HepG2 (cell line): Measurements from ENCODE around the gene IGF2BP3. TPM values are rescaled to one million over a fixed set of nuclear protein-coding genes. Genes with fewer than 3 reads are reported as not detected.
A peak's percentile ranks its signal among the peaks of the same experiment; 100 is the strongest.

ENCODE experiments used
- ATF7 ChIP-seq, 2 experiments: fragments of 450-650 bp in 1 of 2; sonication (generic) in 1 of 2; formaldehyde crosslinking in 1 of 2; IDR thresholded peaks; 2 replicates each; pipeline versions ENCODE4 v1.4.0 to v1.6.1; 2016 to 2020; ENCODE audit warnings: antibody characterized with exemption in 1 of 2, mild to moderate bottlenecking in 1 of 2, missing genetic modification reagents in 1 of 2
- CENPT ChIP-seq: sonication (generic); formaldehyde crosslinking; IDR thresholded peaks from 2 replicates; pipeline ENCODE4 v1.8.0; 2022; ENCODE audit warnings: low read depth, mild to moderate bottlenecking, moderate library complexity, missing genetic modification reagents
- EP300 ChIP-seq, 3 experiments: sonication (generic) in 1 of 3; formaldehyde crosslinking in 1 of 3; IDR thresholded peaks; 2 replicates each; pipeline versions ENCODE4 v1.5.1 to v1.6.1; 2011 to 2020; ENCODE audit warnings: low read depth in 2 of 3, low read length in 2 of 3, borderline replicate concordance in 1 of 3, improper control_type of control experiment in 1 of 3, mild to moderate bottlenecking in 1 of 3, missing genetic modification reagents in 1 of 3, moderate library complexity in 1 of 3
- FLYWCH1 ChIP-seq: sonication (generic); formaldehyde crosslinking; IDR thresholded peaks from 2 replicates; pipeline ENCODE4 v1.8.1; 2023; ENCODE audit warnings: mild to moderate bottlenecking, missing genetic modification reagents
- NFE2L2 ChIP-seq: fragments of 150-350 bp; IDR thresholded peaks from 2 replicates; pipeline ENCODE4 v1.6.1; 2014; ENCODE audit warnings: low read length
- SALL1 ChIP-seq: sonication (generic); formaldehyde crosslinking; IDR thresholded peaks from 2 replicates; pipeline ENCODE4 v1.8.0; 2022; ENCODE audit warnings: mild to moderate bottlenecking, missing genetic modification reagents
- SP2 ChIP-seq: sonication (generic); formaldehyde crosslinking; IDR thresholded peaks from 2 replicates; pipeline ENCODE4 v1.5.1; 2020; ENCODE audit warnings: mild to moderate bottlenecking, missing genetic modification reagents
- TBX3 ChIP-seq: fragments of 450-650 bp; IDR thresholded peaks from 2 replicates; pipeline ENCODE4 v1.6.1; 2017; ENCODE audit warnings: antibody characterized with exemption, mild to moderate bottlenecking, inconsistent platforms, borderline replicate concordance
- TGIF2 ChIP-seq: IDR thresholded peaks from 2 replicates; pipeline ENCODE4 v1.6.1; 2016; ENCODE audit warnings: control low read depth, missing compliant biosample characterization
- ZBTB39 ChIP-seq: sonication (generic); formaldehyde crosslinking; IDR thresholded peaks from 2 replicates; pipeline ENCODE4 v1.5.0; 2020; ENCODE audit warnings: missing genetic modification reagents
- ZBTB40 ChIP-seq, 2 experiments: fragments of 450-650 bp in 1 of 2; sonication (generic) in 1 of 2; formaldehyde crosslinking in 1 of 2; IDR thresholded peaks; 2 replicates each; pipeline versions ENCODE4 v1.6.1 to v1.8.0; 2016 to 2022; ENCODE audit warnings: antibody characterized with exemption in 1 of 2, mild to moderate bottlenecking in 1 of 2, missing genetic modification reagents in 1 of 2
- ZNF230 ChIP-seq: sonication (generic); formaldehyde crosslinking; IDR thresholded peaks from 2 replicates; pipeline ENCODE4 v1.4.0; 2020; ENCODE audit warnings: mild to moderate bottlenecking, missing genetic modification reagents
- ZNF615 ChIP-seq: sonication (generic); formaldehyde crosslinking; IDR thresholded peaks from 2 replicates; pipeline ENCODE4 v1.5.0; 2020; ENCODE audit warnings: mild to moderate bottlenecking, missing genetic modification reagents, borderline replicate concordance
- ZUFSP ChIP-seq: sonication (generic); formaldehyde crosslinking; IDR thresholded peaks from 2 replicates; pipeline ENCODE4 v1.9.0; 2021; ENCODE audit warnings: missing genetic modification reagents, mild to moderate bottlenecking, borderline replicate concordance
- polyA plus RNA-seq, 8 experiments: library from polyadenylated mRNA; depleted of rRNA in 3 of 8; stranded (reverse) in 7 of 8; unstranded in 1 of 8; fragments of >200 nt; fragmentation: Illumina TruSeq in 4 of 8; extraction: Trizol in 4 of 8; gene quantifications; 2 replicates each; pipeline versions ENCODE4 v1.2.1 to v1.2.3, GENCODE V29; 2011 to 2016; ENCODE audit warnings: low read depth in 4 of 8, missing spikeins in 1 of 8, mixed read lengths in 1 of 8; ENCODE audit not compliant: insufficient read depth in 1 of 8
- total RNA-seq, 5 experiments: library from RNA; depleted of rRNA; stranded (reverse); fragments of >200 nt; fragmentation: Illumina TruSeq; extraction: Trizol; gene quantifications; 2 replicates each; pipeline ENCODE4 v1.2.3, GENCODE V29; 2016; ENCODE audit warnings: low read depth in 1 of 5

Gene IGF2BP3
- total and polyA plus RNA-seq, 2 of the 13 experiments (the other 11 are each of a cell fraction or from before 2014, with no cell fraction given) = 37.7 to 39.5 TPM

GRCh38 chr7:23358152-23358674 lies 112.1 kb downstream of the IGF2BP3 start (continued):
- TF ChIP-seq ZBTB40 (IDR thresholded peaks at IDR 0.05) = no peak
- TF ChIP-seq ZBTB40 (CRISPR knock-in tag; IDR thresholded peaks at IDR 0.05) = no peak
- no peak for TF ChIP-seq FLYWCH1
- no peak for TF ChIP-seq CENPT
- no peak for TF ChIP-seq NFE2L2
- no peak for TF ChIP-seq ZNF230
- no peak for TF ChIP-seq SP2 (CRISPR knock-in tag)
- TF ChIP-seq ZNF615 (CRISPR knock-in tag) = no peak
- no peak for TF ChIP-seq ZBTB39 (CRISPR knock-in tag)
- TF ChIP-seq EP300 (IDR thresholded peaks at IDR 0.05; ENCODE audit: low read depth in 2 of 2, low read length in 2 of 2) = peak in 1 of 2 experiments; percentile 76; a peak in 2 of 4 replicates
- no peak; the same call in 1 of the 2 replicates for TF ChIP-seq EP300 (CRISPR knock-in tag; IDR thresholded peaks at IDR 0.05; ENCODE audit: borderline replicate concordance)
- TF ChIP-seq TGIF2 (CRISPR knock-in tag) = 0 out of 2 replicates have a peak, but pooled peaks have one; percentile 39
- TF ChIP-seq TBX3 = no peak
- peak; percentile 84 for TF ChIP-seq SALL1 (CRISPR knock-in tag)
- TF ChIP-seq ATF7 (IDR thresholded peaks at IDR 0.05) = no peak
- TF ChIP-seq ATF7 (CRISPR knock-in tag; IDR thresholded peaks at IDR 0.05) = no peak
- no peak for TF ChIP-seq ZUFSP (CRISPR knock-in tag)
